ENCODE data around the gene ABCG8.

The ABCG8 gene

GRCh38 chr2:43810452-43810851, 28.3 kb upstream of the ABCG8 start:
- Histone ChIP-seq H3K36me3 (ENCODE audit: control insufficient read depth, insufficient read depth, low read length) (no peaks in the 10 kb centered on the region), H3K4me3 (replicated peaks; ENCODE audit: low read depth, low read length) (no peak overlapping the region), H3K27me3 (replicated peaks; ENCODE audit: control insufficient read depth, insufficient read depth, low read length) (no peaks in the 10 kb centered on the region)
- no peak for TF ChIP-seq CTCF (IDR thresholded peaks at IDR 0.05; ENCODE audit: insufficient read depth, low read length, poor library complexity, severe bottlenecking)
- no peak for DNase-seq (ENCODE audit: extremely low read depth, insufficient read length)

DNA sequence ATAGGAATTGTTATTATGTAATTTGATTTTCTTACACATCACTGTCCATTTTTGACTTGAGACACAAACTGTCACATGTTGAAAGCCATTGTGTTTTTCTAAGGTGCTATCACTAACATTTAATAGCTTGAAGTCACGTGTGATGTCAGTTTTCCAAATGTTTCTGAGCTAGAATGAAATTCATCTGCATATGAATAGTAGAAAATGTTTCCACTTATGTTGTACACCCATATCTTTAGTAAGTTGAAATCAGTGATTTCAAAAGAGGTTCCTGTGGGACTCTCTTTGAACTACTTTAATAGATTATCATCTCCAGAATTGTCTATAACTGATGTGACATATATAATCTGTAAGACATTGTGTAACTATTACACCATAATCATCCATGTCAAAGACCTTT, 27.9 kb upstream of the ABCG8 start:
- Histone ChIP-seq H3K27me3 (replicated peaks; ENCODE audit: control insufficient read depth, insufficient read depth, low read length) (no peaks in the 10 kb centered on the region), H3K4me3 (replicated peaks; ENCODE audit: low read depth, low read length) (no peak overlapping the region), H3K36me3 (ENCODE audit: control insufficient read depth, insufficient read depth, low read length) (no peaks in the 10 kb centered on the region)
- no peak for DNase-seq (ENCODE audit: extremely low read depth, insufficient read length)
- TF ChIP-seq CTCF (IDR thresholded peaks at IDR 0.05; ENCODE audit: insufficient read depth, low read length, poor library complexity, severe bottlenecking), result no peak

DNA sequence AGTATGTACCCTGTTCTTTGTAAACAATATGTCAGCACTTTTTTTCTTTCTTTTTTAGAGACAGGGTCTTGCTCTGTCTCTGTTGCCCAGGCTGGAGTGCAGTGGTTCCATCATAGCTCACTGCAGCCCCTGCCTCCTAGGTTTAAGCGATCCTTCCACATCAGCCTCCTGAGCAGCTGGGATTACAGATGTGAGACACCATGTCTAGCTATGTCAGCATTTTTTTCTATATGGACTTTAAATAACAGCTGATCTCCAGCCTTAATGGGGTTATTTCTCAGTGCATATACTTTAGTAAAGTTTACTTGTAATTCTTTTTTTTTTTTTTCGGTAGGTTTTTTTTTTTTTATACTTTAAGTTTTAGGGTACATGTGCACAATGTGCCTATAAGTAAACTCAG, 26.8 kb upstream of the ABCG8 start:
- TF ChIP-seq CTCF (IDR thresholded peaks at IDR 0.05; ENCODE audit: insufficient read depth, low read length, poor library complexity, severe bottlenecking), result no peak
- Histone ChIP-seq H3K36me3 (ENCODE audit: control insufficient read depth, insufficient read depth, low read length) (no peaks in the 10 kb centered on the region), H3K27me3 (replicated peaks; ENCODE audit: control insufficient read depth, insufficient read depth, low read length) (no peaks in the 10 kb centered on the region), H3K4me3 (replicated peaks; ENCODE audit: low read depth, low read length) (no peak overlapping the region)
- no peak for DNase-seq (ENCODE audit: extremely low read depth, insufficient read length)

DNA sequence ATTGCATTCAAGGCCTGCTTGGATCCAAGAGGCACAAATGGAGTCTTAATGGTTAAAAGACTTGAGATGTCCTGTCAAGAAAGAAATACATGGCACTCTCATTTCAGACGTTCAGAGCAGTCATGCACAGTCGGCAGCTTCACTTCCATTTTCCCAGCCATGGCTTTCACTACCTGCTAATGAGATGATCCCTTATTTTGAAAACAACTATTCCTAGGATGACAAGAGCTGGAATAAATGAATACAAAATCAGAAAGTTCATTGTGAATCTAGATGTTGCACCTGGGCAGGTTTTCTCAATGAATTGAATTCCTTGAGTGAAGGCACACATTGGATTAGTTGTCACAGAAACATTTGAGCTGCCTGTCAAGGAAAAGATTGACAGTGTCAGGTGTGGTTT, 25.8 kb upstream of the ABCG8 start:
- H3K36me3 ChIP-seq (ENCODE audit: control insufficient read depth, insufficient read depth, low read length), result no peaks in the 10 kb centered on the region
- TF ChIP-seq CTCF (IDR thresholded peaks at IDR 0.05; ENCODE audit: insufficient read depth, low read length, poor library complexity, severe bottlenecking), result no peak
- no peak for DNase-seq (ENCODE audit: extremely low read depth, insufficient read length)
- no peak overlapping the region for H3K4me3 ChIP-seq (replicated peaks; ENCODE audit: low read depth, low read length)
- H3K27me3 ChIP-seq (replicated peaks; ENCODE audit: control insufficient read depth, insufficient read depth, low read length), result no peaks in the 10 kb centered on the region

DNA sequence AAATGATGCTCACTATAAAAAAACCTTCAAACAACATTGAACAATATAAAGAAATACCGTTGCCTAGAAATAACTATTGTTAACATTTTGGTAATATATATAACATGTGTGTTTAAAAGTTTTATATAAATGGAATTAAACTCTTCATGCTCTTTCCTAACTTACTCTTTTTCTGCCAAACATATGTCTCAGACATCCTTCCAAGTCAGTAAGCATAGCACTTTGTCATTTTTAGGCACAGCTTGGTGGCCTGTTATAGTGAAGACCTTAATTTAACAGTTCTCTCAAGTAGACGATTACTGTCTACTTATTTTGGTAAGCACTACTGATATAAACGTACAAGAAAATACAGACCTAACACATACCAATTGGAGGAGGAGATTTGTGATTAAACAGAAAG, 24.1 kb upstream of the ABCG8 start:
- no peak overlapping the region for H3K4me3 ChIP-seq (replicated peaks; ENCODE audit: low read depth, low read length)
- H3K36me3 ChIP-seq (ENCODE audit: control insufficient read depth, insufficient read depth, low read length), result no peaks in the 10 kb centered on the region
- no peaks in the 10 kb centered on the region for H3K27me3 ChIP-seq (replicated peaks; ENCODE audit: control insufficient read depth, insufficient read depth, low read length)
- TF ChIP-seq CTCF (IDR thresholded peaks at IDR 0.05; ENCODE audit: insufficient read depth, low read length, poor library complexity, severe bottlenecking), result no peak
- DNase-seq (ENCODE audit: extremely low read depth, insufficient read length), result no peak

DNA sequence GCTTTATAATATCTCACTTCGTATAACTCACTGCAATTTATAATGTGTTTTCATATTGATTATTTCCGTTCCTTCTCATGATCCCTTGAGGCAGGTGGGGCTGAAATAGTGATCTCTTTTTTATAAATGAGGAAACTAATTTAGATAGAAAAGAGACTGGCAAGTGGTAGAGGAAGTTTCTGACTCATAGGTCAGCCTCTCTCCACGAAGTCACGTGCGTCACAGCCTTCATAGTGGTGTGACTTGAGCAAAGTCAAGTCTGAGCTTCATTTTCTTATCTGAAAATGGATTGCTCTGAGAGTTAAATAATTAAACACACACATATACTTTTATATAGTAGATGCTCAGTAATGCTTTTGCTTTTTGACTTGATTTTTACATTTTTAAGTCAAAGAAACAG, 20.0 kb upstream of the ABCG8 start:
- Histone ChIP-seq H3K4me3 (replicated peaks; ENCODE audit: low read depth, low read length) (no peak overlapping the region), H3K36me3 (ENCODE audit: control insufficient read depth, insufficient read depth, low read length) (no peaks in the 10 kb centered on the region), H3K27me3 (replicated peaks; ENCODE audit: control insufficient read depth, insufficient read depth, low read length) (no peaks in the 10 kb centered on the region; the same call in 1 of the 2 replicates)
- no peak for TF ChIP-seq CTCF (IDR thresholded peaks at IDR 0.05; ENCODE audit: insufficient read depth, low read length, poor library complexity, severe bottlenecking)
- no peak for DNase-seq (ENCODE audit: extremely low read depth, insufficient read length)
